ENCODE results near the gene KRT79.
"Not testable (repeated sequence)": the region's sequence is repeated elsewhere in the genome, so short reads cannot be mapped to it uniquely, and the experiment has no call there.

Gene KRT79

DNA sequence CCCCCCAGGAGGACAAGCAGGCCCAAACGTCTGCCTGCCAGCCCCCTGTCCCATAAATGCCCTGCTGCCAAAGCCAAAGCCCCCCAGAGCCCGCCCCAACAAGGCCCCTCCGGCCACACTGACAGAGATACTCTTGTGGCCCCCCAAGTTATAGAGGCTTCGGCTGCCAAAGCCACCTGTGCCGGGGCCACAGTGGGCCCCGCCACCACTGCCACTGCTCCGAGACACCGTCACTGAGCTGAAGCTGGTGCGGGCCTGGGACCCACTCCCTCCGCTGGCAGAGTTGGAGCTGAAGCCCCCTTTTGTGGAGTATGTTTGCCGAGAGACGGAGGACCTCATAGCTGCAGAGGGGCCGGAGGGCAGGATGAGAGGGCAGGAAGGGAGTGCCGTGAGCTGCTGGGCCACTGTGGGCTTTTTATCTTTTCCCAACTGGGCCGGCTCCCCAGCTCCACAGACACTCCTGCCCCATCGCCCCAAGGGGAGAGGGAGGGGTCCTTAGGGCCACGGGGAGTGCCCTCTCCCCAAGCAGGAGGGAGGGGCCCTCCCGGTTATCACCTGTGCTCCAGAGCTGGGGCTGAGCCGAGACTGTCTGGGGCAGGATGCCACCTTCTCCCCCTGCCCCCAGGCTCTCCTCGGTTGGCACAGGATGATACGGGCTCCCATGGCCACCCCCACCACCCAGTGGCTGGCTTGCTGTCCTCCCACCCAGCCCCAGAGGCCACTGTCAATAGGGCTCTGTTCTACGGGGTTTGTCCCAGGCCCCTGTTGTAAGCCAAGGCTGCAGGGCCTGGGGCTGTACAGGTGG is at the start of gene KRT79:
KRT79 (minus strand) TSS at position 390 of the 805 bp plus-strand sequence; CDS start at position 339, 51 bp downstream.
- no peak for DNase-seq

DNA sequence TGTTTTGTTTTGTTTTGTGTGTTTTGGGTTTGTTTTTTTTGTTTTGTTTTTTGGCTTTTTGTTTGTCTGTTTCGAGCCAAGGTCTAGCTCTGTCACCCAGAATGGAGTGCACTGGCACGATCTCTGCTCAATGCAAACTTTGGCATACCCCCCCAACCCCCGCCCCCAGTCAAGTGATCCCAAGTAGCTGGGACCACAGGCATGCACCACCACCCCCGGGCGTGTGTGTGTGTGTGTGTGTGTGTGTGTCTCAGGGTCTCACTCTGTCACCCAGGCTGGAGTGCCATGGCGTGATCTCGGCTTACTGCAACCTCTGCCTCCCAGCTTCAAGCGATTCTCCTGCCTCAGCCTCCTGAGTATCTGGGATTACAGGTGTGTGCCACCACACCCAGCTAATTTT is 46.4 kb upstream of the KRT79 start:
- not testable (repeated sequence) for DNase-seq

DNA sequence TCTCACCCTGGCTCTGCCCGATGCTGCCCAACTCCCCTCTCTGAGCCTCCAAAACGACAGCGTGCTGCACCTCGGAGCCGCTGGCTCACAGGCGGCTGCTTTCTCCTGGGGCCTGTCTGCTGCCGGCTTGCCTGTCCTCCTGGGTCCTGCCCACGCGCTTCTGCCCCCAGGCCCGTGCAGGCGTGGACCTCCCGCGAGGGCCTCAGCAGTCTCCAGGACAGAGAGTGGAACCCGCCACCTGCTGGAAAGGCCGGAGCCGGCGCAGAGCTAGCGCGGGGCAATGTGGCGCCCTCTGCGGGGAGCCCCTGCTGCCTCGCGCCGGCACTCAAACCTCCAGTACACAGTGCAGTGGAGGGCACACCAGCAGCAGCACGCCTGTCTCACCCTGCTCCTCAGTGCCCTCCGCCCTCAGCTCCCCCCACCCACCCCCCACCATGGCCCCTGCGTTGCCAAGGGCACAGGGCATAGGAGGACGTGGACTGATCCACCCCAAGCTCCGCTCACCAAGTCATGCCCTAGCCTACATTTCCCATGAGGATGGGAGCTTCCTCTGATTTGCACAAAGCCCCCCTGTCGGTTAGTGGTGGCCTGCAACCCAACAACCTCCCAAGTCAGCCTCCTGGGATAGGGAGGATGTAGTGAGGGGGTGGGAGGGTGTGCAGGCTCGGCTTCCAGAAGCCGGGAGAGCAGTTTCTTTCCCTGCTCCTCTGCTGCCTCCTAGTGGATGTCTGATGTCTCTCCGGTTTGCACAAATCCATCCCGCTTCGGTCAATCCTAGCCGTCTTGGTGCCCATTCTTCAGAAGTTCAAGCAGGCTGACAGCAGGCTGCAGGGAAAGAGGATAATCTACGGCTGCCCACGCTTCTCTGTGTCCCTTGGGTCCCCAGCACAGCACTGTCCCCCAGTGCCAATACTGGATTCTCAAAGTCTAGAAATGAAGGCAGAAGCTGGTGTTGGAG is 45.6 kb upstream of the KRT79 start:
- peak; percentile 88 for DNase-seq

DNA sequence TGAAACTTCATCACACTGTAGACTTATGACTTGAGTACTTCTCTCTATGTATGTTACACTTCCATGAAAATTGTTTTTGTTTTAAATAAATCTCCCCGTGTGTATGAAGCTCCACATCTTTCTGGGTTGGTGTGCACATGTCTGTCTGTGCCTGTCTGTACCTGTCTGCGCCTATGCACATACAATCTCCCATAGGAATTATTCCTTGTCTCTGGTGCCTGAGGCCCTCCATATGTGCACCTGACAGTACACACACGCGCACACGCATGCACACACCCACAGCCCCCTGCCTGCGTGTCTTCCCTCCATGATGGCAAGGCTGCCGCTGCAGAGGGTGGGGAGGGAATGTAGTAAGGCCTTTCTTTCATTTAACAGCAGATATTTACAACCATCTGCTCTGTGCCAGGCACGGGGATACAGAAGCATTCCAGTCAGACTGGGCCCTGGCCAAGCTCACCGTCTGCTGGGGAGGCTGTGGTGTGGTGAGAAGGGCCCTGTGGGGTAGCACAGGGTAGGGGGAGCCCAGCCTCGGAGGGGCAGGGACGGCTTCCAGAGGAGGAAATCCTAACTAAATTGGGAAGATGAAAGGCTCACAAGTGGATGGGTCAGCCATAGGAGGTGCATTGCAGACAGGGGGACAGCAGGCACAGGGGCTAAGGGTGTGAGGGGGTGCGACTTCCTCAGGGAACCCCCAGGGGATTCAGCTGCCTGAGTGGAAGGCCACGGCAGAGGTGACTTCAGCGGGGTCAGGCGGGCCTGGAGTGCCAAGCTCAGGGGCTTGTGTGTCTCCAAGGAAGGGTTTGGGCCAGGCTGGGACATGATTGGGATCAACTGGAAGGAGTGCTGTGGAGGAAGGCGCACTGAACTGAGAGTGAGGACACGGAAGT is 44.6 kb upstream of the KRT79 start:
- no peak for DNase-seq

DNA sequence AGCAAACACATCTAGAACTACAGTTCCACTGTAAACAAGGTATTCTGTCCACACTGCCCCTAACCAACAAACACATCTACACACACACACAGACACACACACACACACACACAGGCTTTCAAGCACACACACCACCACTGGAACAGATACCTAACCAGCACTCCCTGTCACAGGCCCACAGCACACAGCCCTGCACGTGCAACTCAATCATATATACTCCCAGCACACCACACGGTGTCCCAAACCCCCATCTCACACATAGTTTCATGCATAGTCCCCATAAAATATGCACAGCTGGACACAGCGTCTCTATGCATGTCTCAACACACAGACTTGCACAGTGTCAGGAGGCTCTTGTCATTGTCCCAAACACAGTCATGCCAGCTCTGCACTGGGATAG is 43.1 kb upstream of the KRT79 start:
- no peak for DNase-seq

DNA sequence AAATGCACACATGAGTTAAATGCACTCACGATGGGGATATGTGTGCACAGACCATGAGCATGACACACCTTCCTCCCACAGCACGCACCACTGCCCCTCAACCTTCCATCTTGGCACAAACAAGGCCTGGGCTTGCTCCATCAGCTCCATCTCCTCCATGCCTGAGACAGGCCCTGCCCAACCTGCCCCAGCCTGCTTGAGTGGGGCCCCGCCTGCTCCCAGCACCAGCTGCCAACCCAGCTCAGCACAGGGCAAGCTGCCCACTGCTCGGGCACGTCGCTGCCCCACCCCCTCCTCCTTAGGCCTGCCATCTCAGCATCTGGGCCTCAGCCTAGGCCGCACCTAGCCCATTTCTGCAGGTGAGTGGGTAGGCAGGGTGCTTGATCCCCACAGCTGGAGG is 42.3 kb upstream of the KRT79 start:
- no peak for DNase-seq

DNA sequence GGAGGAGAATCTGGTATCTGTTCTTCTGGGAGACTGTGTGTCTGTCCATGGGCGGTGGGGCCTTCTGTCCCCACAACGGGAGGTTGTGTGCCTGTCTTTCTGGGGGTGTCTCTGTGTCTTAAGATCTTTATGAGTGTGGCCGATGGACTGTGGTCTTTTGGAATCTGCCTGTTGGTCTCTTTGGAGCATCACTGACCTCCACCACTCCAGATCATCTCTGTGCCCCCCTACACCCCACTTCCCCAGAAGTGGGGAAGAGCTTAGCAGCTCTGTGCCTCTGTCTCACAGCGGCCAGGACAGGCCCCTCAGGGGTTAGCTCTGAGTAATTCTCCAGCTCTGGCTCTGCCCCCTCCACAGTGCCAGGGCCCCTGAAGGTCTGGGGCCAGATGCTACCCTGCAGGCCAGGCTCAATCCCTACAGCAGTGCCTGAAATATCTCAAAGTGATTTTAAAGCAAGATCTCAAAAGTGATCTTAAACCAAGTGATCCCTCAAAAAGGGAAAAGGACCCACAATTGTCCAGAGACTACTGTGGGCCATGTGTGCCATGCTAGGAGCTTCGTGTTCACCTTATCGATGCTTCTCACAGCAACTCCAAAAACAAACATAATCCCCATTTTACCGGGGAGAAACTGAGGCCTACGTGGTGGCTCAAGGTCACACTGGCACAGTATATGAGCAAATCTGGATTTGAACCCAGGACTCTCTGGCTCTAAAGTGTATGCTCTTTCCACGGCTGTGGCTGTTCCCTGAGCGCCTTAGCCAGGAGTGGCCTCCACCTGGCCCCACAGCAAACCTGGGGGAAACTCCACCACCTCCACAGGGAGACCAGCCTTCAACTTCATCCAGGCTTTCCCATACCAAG is 40.7 kb upstream of the KRT79 start:
- DNase-seq: peak; percentile 65

DNA sequence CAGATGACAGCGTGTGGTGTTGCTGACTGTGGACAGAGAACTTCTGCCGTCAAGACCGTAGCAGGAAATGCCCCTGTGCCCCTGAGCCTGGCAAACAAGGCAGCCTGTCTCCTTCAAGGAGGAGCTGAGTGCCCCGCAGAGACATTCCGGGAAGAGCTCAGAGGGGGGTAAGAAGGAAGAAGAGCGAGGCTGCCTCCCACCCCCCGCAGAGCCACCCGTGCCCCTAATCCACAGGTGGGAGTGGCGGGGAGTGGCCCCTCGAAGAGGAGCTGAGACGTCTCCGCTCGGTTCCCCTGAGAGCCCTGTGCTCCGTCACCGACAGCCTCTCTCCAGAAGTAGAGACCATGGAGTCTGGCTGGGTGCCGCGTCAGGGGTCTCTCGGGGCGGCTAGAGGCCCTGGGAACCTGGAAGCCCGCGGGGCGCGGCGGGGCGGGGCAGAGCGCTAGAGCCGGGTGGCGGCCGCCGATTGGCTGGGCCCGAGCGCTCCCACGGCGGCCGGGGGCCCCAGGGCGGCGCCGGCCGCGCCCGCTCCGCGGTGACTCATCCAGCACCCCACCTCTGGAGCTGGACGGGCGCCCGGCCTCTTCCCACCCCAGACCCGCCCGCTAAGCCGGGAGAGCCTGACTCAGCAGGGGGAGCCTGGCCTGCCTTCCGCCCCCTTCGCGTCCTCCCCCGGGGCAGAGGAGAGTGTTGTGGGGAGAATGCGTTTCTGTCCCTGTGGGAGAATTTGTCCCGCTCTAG is 39.9 kb upstream of the KRT79 start:
- DNase-seq: peak; percentile 96

DNA sequence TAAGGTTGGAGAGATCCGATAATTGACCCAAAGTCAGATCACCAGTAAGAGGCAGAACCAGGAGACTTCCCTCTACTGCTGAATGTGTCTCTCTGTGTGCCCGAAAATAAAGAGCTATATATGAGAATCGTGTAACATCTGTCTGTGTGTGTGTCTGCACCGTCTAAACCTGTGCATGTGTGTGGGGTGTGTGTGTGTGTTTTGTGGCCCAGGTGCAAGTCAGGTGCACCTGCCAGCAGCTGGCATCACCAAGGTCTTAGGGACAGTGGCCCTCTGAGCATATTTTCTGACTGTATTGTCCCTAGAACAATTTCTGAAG is 39.4 kb upstream of the KRT79 start:
- no peak for DNase-seq

DNA sequence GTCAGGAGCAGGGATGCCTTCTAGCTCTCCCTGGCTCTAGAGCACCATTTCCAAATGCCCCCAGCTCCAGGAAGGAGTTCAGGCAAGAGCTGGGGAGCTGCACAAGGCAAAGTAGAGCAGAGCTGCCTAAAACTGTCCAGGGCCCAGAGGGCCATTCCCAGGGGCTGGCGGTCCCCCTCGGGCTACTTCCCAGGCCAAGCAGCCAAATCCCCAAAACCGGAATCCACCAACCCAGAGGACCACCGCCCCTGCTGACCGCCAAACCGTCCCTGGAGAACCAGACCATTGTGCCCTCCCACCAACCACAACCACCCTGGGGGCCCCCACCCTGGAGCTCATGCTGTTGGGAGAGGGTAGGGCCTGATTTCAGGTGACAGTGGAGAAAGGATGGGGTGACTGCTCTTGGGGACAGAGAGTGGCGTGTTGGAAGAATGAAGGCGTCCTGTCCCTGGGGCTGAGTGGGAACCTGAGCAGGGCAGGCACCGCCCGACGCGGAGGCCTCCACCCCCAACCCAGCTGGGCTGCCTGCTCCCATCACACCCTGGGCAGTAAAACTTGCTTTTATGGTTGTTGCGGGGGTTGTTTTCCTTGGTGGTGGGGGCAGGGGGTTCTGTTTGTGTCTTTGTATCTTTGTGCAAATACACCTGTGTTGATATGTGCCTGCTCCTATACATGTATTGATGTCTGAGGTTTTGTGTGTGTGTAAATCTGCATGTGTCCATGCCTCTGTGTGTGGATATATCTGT is 38.7 kb upstream of the KRT79 start:
- no peak for DNase-seq

DNA sequence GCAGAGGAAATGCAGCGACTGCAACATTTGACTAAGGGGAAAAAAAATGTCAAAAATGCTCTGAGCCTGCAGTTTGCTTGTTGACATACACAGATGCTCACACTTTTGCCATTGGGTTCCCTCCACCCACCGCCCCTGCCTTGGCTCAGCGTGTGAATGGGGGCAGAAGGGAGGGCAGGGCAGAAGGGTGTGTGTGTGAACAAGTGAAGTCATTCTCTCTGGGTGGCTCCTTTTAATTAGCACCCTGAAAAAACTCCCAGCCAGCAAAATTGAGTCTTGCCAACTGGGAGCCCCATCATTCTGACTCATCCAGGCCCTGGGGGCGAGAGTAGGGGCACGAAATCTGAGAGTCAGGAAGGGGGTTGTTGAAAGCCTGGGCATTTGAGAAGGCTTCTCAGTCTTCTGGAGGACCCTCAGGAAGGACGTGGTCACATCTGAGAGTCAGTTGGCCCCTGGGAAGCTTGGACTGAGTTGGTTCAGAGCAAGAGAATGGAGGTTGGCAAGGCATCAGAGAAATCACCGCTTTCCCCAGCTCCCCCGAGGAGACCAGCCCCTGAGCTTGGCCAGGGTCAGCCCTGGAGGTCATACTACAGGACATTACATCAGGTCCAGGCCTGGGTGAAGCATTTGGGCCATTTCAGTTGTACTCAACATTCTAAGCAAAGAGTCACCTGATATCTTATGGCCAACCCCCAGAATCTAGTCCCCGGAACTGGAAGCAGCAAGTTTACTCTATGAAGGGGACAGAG is 37.4 kb upstream of the KRT79 start:
- DNase-seq: peak; percentile 96

DNA sequence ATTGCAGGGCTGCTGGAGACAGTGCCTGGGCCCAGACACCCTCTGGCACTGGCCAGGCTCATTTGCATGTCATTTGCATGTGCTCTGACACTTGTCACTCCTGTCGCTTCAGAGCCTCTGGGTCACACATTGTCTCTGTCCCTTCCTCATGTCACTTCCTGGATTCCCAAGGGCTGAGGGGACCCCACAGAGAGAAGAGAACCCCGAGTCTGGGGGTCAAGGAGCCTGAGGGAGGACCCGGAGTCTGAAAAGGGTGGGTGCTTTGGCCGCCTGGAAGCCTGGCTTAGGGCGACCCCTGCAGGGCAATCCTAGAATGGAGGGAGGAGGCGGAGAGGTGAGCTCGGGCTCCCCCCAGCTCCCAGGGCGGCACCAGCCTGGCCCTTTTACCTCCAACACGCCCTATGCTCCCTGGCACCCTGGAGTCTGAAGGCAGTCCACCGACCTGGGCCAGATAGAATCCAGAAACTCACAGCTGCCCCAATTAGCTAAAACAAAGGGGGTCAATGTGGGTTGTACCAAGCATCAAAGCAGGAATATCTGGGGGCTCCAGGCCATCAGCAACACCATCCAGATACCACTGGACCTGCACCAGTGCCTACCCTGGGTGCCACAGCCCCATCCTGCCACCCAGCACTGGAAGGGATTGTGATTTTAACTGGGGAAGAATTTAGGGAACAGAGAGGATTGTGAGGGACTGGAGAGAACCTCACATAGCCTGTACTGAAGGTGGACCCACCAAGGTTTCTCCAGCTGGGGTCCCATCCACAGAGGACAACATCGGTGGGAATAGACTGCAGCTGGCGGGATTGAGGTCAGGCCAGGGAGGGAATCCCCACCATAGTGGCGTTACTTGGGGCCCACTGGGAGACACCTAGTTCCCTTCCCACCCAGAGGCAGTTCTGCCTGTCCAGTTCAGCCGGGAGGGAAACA is 36.5 kb upstream of the KRT79 start:
- DNase-seq: peak; percentile 61

DNA sequence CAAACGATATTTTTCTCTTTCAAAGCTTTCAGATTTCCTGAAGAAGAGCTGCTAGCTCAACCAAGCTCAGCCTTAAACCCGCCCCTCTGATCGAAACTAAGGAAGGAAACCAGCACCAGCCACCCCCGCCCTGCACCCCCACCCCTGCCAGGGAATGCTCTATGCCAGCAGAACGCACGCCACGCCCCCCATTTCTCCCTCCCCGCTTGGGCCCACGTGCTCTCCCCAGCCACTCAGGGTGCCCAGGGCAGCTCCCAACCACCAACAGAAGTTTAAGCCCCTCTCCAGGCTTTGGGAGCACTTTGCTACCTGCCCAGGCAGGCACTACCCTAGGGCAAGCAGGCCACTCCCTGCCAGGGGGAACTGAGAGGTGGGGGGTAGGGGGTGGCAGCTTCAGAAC is 33.5 kb upstream of the KRT79 start:
- no peak for DNase-seq

DNA sequence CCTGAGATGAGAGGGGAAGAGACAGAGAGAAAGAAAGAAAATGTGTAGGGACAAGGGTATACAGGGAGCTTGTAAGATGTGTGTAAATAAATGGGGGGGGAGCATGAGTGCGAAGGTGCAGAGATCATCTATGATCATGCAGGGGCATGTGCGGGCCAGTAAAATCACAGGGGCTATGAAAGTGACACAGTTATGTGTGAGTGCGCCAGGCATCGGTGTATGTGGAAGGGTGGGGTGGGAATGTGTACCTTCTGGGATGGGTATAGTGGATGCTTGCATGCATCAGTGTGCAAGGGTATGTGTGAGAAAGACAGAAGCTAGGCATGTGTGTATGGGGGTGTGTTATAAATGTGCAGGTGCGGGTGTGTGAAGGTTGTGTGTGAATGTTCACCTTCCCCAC is 33.0 kb upstream of the KRT79 start:
- DNase-seq: no peak

DNA sequence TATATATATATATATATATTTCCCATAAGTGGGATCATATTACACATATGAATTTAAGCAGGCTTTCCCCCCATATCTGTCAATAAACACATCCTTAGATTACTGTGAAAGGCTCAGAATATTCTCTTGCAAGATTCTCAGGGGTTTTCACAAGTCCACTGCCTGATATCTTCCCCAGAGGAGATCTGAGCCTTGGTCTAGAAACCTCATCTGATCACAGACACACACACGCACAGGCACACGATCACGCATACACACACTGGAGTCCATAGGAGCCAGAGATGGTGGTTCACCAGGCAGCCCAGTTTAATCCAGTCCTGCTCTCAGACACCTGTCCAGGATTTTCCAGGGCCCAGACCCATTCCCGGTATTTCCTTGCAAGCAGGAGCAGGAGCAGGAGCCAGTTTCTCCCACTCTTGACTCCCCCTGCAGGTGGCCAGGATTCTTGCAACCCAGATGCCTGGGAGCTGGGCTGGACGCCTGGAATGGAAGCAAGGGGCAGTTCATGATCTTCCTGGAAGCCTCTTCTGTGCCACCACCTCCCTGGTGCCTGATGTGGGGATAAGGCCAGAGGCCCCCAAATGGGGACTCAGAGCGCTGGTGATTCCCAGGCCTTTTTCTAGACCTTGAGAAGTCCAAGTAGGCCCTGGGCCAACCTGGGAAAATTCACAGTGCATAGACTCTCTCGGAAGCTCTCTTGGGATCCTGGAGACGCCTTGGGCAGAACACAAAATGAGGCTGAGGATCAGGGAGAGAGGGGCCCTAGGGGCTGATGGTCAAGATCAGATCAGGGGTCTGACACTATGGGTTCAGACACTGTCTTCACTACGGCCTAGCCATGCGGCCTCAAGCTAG is 31.2 kb upstream of the KRT79 start:
- DNase-seq: peak; percentile 74

DNA sequence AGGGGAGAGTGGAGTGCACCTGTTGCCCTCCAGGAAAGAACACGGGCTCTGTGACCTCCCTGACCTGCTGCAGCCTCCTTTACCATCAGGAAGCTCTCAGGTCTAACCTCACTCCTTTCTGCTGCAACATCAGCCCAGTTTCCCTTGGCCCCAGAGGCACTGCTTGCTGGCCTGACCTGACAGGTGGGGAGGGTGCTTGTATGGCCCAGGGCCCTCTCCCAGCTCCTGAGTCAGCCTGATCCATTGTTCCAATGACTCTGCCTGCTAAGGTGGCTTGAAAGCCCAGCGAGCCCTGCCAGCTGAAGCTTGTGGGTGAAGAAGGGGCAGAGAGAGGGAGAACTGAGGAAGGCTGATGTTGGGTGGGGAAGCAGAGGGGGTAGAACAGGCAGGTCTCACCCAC is 27.9 kb upstream of the KRT79 start:
- no peak for DNase-seq

DNA sequence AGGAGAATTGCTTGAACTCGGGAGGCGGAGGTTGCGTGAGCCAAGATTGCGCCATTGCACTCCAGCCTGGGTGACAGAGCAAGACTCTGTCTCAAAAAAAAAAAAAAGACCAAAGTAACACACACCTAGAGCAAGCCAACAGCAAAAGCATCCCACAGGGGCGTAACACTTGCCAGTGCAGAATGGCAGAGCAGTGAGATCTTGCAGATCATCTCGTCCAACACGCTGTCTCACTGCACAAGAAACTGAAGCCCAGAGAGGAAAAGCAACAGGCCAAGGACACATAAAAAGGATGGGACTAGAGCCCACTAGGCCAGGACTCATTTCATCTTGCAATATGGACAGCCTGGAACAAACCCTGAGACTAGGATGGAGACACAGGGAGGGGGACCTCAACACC is 27.4 kb upstream of the KRT79 start:
- DNase-seq: no peak

Measured in EL (cell line).